Progenitor cell of endocrine pancreas (in vitro differentiated cells): Measurements from ENCODE around the gene CA4. TPM values are rescaled to one million over a fixed set of nuclear protein-coding genes. Genes with fewer than 3 reads are reported as not detected.
"Not testable (repeated sequence)": the region's sequence is repeated elsewhere in the genome, so short reads cannot be mapped to it uniquely, and the experiment has no call there.

ENCODE experiments used
- DNase-seq: peaks from one replicate; pipeline ENCODE4 v3.0.0; 2021; ENCODE audit warnings: low spot score; ENCODE audit not compliant: unreplicated experiment
- H3K27ac Mint-ChIP-seq: 2 replicates; pipeline ENCODE4 v1.8.0; 2021; ENCODE audit warnings: mild to moderate bottlenecking, moderate library complexity, mixed read lengths
- H3K27me3 Mint-ChIP-seq: 2 replicates; pipeline ENCODE4 v1.8.0; 2021; ENCODE audit warnings: mixed read lengths
- H3K36me3 Mint-ChIP-seq: 2 replicates; pipeline ENCODE4 v1.8.0; 2022; ENCODE audit warnings: mixed read lengths; ENCODE audit not compliant: insufficient read depth
- H3K4me1 Mint-ChIP-seq: 2 replicates; pipeline ENCODE4 v1.8.0; 2021; ENCODE audit warnings: low read depth, mixed read lengths
- H3K4me3 Mint-ChIP-seq: 2 replicates; pipeline ENCODE4 v1.8.0; 2021; ENCODE audit warnings: low read depth, mild to moderate bottlenecking, moderate library complexity, mixed read lengths
- H3K9me3 Mint-ChIP-seq: 2 replicates; pipeline ENCODE4 v1.8.0; 2021; ENCODE audit warnings: low read depth, mixed read lengths
- total RNA-seq: library from RNA; stranded (reverse); gene quantifications from 2 replicates; pipeline ENCODE4 v1.2.1, GENCODE V29; 2021
- TF ChIP-seq, protein P1 (sequence below): fragments of 200-600 bp; sonication (generic); IDR thresholded peaks from one replicate; pipeline ENCODE4 v1.5.0; 2021; ENCODE audit warnings: antibody characterized with exemption, mild to moderate bottlenecking; ENCODE audit not compliant: unreplicated experiment

The CA4 gene
- total RNA-seq, 1 donor from 2014 or later, result 9.3 TPM

DNA sequence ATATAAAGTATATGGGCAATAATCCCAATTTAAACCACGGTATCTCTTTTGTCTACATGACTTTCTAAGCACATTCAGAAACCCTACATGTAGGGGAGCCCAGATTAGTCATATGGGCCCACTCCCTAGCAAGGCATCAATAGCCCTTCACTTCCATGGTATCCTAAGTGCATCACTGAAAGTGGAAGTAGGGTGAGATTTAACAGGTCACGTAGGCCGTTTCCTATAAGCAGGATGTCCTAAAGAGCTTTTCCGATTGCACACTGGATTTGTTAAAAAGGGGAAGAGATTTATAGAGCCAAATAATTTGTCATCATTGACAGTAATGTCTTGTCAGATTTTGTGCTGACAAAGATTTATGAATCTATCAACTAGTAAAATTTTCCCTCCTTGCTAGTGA lies 39.0 kb downstream of the CA4 start:
- no peak for DNase-seq
- no peak overlapping the region for H3K4me3 Mint-ChIP-seq
- peaks cover 11% of the 10 kb centered on the region for H3K36me3 Mint-ChIP-seq
- no peak overlapping the region for H3K27ac Mint-ChIP-seq
- no peaks in the 10 kb centered on the region for H3K9me3 Mint-ChIP-seq
- TF ChIP-seq, protein P1, sequence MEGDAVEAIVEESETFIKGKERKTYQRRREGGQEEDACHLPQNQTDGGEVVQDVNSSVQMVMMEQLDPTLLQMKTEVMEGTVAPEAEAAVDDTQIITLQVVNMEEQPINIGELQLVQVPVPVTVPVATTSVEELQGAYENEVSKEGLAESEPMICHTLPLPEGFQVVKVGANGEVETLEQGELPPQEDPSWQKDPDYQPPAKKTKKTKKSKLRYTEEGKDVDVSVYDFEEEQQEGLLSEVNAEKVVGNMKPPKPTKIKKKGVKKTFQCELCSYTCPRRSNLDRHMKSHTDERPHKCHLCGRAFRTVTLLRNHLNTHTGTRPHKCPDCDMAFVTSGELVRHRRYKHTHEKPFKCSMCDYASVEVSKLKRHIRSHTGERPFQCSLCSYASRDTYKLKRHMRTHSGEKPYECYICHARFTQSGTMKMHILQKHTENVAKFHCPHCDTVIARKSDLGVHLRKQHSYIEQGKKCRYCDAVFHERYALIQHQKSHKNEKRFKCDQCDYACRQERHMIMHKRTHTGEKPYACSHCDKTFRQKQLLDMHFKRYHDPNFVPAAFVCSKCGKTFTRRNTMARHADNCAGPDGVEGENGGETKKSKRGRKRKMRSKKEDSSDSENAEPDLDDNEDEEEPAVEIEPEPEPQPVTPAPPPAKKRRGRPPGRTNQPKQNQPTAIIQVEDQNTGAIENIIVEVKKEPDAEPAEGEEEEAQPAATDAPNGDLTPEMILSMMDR, result no peak
- no peaks in the 10 kb centered on the region for H3K27me3 Mint-ChIP-seq
- no peaks in the 10 kb centered on the region for H3K4me1 Mint-ChIP-seq

DNA sequence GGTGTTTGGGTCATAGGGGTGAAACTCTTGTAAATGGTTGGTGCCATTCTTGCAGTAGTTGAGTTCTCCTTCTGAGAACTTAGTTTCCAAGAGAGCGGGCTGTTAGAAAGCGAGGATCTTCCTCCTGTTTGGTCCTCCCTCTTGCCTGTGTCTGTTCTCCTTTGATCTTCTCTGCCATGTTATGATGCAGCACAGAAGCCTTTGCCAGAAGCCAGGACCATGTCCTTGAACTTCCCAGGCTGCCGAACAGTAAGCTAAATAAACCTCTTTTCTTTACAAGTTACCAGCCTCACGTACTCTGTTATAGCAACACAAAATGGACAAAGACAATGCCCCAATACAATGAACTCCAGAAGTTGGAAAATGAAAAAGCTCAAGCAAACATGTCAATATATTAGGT lies 40.3 kb downstream of the CA4 start:
- not testable (repeated sequence) for H3K27ac Mint-ChIP-seq, DNase-seq, H3K4me1 Mint-ChIP-seq, H3K4me3 Mint-ChIP-seq, H3K9me3 Mint-ChIP-seq, H3K27me3 Mint-ChIP-seq
- H3K36me3 Mint-ChIP-seq, result peaks cover 14% of the 10 kb centered on the region

DNA sequence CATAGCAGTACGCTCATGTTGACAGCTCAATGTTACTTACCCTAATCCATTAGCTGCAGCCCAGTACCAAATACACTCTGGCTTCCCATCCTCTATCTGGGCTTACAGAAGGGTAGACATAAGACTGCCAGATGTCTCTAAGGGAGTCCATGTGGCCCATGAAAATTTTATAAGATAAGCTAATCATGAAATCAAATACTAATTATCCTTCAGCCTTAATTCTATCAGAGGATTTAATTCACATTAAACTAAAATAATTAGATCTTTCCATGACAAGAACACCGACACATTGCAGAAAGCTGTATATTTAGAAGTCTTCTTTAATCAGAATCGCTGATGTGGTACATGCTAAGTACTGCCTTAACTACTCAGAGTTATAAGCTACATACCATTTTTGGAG lies 43.3 kb downstream of the CA4 start:
- H3K36me3 Mint-ChIP-seq, result peaks cover 23% of the 10 kb centered on the region
- not testable (repeated sequence) for H3K9me3 Mint-ChIP-seq, DNase-seq, H3K27me3 Mint-ChIP-seq, H3K27ac Mint-ChIP-seq, H3K4me1 Mint-ChIP-seq, H3K4me3 Mint-ChIP-seq

DNA sequence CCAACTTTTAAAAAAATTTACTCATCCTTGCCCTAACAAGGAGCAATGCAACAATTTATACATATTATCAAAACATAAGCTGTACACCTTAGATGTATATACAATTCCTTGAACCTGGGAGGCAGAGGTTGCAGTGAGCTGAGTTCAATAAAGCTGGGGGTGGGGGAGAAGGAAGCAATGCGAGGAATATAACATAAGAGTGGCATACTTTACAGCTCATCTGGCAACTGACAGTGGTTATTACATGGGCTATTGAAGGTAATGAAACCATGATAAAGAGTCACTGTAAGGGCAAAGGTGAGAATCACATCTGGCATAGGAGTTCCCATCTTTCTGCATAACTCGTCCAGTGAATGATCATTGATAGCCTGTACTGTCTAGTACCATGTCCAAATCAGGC lies 43.7 kb downstream of the CA4 start:
- DNase-seq, result no peak
- Mint-ChIP-seq H3K4me1 (no peaks in the 10 kb centered on the region), H3K27ac (no peak overlapping the region), H3K9me3 (no peaks in the 10 kb centered on the region), H3K36me3 (peaks cover 27% of the 10 kb centered on the region), H3K27me3 (no peaks in the 10 kb centered on the region), H3K4me3 (no peak overlapping the region)
- TF ChIP-seq, protein P1, result no peak

DNA sequence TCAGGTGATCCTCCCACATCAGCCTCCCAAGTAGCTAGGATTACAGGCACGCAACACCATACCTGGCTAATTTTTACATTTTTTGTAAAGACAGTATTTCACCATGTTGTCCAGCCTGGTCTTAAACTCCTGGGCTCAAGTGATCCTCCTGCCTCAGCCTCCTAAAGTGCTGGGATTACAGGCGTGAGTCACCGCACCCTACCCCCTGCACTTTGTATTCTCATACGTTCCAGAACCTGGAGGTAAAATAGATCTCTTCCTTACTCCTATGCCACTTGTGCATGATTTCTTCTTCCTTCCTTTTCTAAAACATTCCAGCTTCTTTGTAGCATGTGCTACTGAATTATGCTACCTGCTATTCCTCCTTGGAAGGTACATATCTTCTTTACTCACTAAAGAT lies 44.4 kb downstream of the CA4 start:
- not testable (repeated sequence) for H3K4me3 Mint-ChIP-seq, H3K27me3 Mint-ChIP-seq, DNase-seq, H3K9me3 Mint-ChIP-seq, H3K27ac Mint-ChIP-seq, H3K4me1 Mint-ChIP-seq
- H3K36me3 Mint-ChIP-seq, result peaks cover 27% of the 10 kb centered on the region

DNA sequence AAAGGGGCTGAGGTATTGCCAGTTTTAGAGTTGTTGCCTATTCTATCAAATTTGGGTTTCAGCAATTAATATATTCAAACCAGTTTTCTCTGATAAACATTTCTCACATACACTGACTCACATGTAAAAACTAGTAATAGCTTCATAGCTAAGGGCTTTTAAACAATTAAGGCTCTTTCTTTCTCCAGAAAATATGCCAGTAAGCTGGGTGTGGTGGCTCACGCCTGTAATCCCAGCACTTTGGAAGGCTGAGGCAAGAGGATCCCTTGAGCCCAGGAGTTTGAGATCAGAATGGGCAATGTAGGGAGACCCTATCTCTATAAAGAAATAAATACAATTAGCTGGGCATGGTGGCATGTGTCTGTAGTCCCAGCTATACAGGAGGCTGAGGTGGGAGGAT lies 48.9 kb downstream of the CA4 start:
- H3K27ac Mint-ChIP-seq, H3K9me3 Mint-ChIP-seq, H3K4me1 Mint-ChIP-seq, H3K4me3 Mint-ChIP-seq, H3K27me3 Mint-ChIP-seq, DNase-seq: not testable (repeated sequence)
- peaks cover 23% of the 10 kb centered on the region for H3K36me3 Mint-ChIP-seq

DNA sequence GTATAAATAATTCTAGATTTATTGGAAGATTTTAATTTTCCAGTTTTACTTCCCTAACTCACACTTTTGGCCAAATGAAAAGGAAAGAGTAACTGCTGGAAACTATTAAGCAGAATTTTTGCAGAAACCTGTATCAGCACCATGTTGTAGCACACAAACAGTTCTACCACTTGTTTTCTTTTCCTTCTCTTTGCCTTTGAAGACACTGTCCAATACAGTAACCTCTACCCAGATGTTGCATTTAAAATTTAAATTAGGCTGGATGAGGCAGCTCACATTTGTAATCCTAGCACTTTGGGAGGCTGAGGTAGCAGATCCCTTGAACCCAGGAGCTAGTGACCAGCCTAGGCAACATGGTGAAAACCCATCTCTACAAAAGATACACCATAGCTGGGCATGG lies 56.0 kb downstream of the CA4 start:
- H3K27ac Mint-ChIP-seq, H3K27me3 Mint-ChIP-seq, H3K9me3 Mint-ChIP-seq, H3K36me3 Mint-ChIP-seq, DNase-seq, H3K4me1 Mint-ChIP-seq, H3K4me3 Mint-ChIP-seq: not testable (repeated sequence)

DNA sequence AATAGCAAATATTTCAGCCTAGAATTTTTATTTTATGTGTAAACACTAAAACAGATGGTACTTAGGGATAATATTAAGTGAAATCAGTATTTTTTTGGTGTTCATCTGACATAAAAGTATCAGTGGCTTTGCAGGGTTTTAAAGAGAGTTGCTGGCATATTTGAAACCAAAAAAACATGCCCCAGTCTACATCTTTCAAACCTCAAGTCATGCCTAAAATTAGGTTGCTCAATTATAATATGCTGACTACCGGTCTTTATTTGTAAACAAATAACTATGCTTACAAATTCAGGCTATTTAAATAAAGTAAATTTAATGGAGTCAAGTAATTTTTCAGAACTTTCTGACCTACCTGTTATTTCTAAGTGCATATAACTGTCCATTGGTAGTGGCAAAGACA lies 58.5 kb downstream of the CA4 start:
- not testable (repeated sequence) for DNase-seq, H3K27ac Mint-ChIP-seq, H3K36me3 Mint-ChIP-seq, H3K4me1 Mint-ChIP-seq, H3K4me3 Mint-ChIP-seq, H3K27me3 Mint-ChIP-seq, H3K9me3 Mint-ChIP-seq

Other genes starting within 250 kb of the CA4 start
- gene RNFT1, start 185.2 kb upstream of the CA4 start, total RNA-seq, result 29.3 and 30.1 TPM in 2 replicates
- gene HEATR6, start 71.1 kb upstream of the CA4 start, total RNA-seq, result 35.0 and 37.0 TPM in 2 replicates
- 42.7 and 42.8 TPM in 2 replicates for gene USP32, start 242.2 kb downstream of the CA4 start, total RNA-seq